ENCODE data around the gene SERPINA4. TPM values are rescaled to one million over a fixed set of nuclear protein-coding genes. Genes with fewer than 3 reads are reported as not detected.
A peak's percentile ranks its signal among the peaks of the same experiment; 100 is the strongest.

The SERPINA4 gene
- total and polyA plus RNA-seq, 2 donors (not counting 3 experiments of a cell fraction or from before 2014, with no cell fraction given), result not detected

DNA sequence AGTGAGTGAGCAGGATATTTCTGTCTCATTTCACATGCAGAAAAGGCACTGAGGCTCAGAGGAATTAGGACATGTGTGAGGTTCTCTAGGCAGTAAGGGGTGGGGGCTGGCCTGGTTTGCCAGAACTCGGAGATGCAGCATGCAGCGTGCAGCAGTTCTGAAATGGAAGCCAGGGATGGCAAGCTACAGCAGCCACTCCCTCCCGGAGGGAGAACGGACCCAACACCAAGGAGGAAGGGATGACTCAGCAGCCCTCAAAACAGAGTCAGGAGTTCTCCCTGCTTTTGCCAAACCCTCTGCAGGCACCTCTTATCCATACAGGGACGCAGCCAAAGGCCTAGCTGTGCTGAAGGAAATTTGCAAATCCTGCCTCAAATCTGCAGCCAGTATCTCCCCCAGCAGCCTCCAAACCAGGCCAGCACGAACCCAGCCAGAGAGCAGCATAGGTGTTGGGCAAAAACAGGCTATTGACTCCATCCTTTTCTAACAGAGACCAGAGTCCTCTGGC lies 40.7 kb downstream of the SERPINA4 start:
- H3K9me3 ChIP-seq (replicated peaks; ENCODE audit: control insufficient read depth, insufficient read depth, low read length), result no peaks in the 10 kb centered on the region
- BruUV-seq (replicated peaks), result no TSS peak
- H4K20me1 ChIP-seq (replicated peaks; ENCODE audit: control insufficient read depth, extremely low read depth, insufficient read depth, low read length), result no peaks in the 10 kb centered on the region
- peaks cover 36% of the 10 kb centered on the region for H3K4me1 ChIP-seq (ENCODE audit: control insufficient read depth, extremely low read depth, insufficient read depth, low read length)
- no peak overlapping the region for H3K9ac ChIP-seq (replicated peaks; ENCODE audit: extremely low read depth, insufficient read depth, low read length)
- dilution Hi-C loops (cut with MboI; ENCODE audit: extremely low pct_ligation_motif_present, low sequenced_read_pairs) (no loop called here), intact Hi-C loops (cut with micrococcal nuclease) (loop anchor here (2.0 to 5.0 kb wide), 2 partner anchors 59 to 930 kb away; no protein-coding TSS in a partner anchor)
- no peak overlapping the region for H3K4me3 ChIP-seq (replicated peaks in 1 of 3; ENCODE audit: insufficient read depth in 1 of 3, low read depth in 1 of 3, low read length in 3 of 3)
- no peaks in the 10 kb centered on the region for H3K9me1 ChIP-seq (replicated peaks; ENCODE audit: control insufficient read depth, extremely low read depth, insufficient read depth, low read length)
- no peaks in the 10 kb centered on the region for H3K79me2 ChIP-seq (ENCODE audit: control insufficient read depth, insufficient read depth, low read length)
- CTCF ChIA-PET, result interaction anchor here (0.6 to 1.2 kb wide), 3 partner anchors 9 to 168 kb away, joined by 3 read pairs; no protein-coding TSS in a partner anchor
- peak overlapping the region; percentile 19 for H3K27ac ChIP-seq (ENCODE audit: insufficient read depth, low read depth, low read length)
- peak overlapping the region; percentile 52 for H2AFZ ChIP-seq (ENCODE audit: low read depth, low read length)
- POLR2A ChIA-PET, result no interaction called here
- TF ChIP-seq CTCF (IDR thresholded peaks at IDR 0.05; ENCODE audit: extremely low read depth in 1 of 2, insufficient read depth in 1 of 2, low read depth in 1 of 2, low read length in 2 of 2) (no peak), FOS (IDR thresholded peaks at IDR 0.05; ENCODE audit: borderline replicate concordance, insufficient read depth, low read length) (peak; percentile 43)
- H3K27me3 ChIP-seq (ENCODE audit: control insufficient read depth in 2 of 2, insufficient read depth in 2 of 2, low read length in 2 of 2), result no peaks in the 10 kb centered on the region
- no peak overlapping the region for H3K4me2 ChIP-seq (ENCODE audit: insufficient read depth, low read length)
- FAIRE-seq, result peak; percentile 89
- H3K36me3 ChIP-seq (ENCODE audit: control insufficient read depth in 2 of 2, extremely low read depth in 1 of 2, insufficient read depth in 2 of 2, low read length in 2 of 2), result no peaks in the 10 kb centered on the region
- DNase-seq (ENCODE audit: low read depth, low spot score), result peak; percentile 51

DNA sequence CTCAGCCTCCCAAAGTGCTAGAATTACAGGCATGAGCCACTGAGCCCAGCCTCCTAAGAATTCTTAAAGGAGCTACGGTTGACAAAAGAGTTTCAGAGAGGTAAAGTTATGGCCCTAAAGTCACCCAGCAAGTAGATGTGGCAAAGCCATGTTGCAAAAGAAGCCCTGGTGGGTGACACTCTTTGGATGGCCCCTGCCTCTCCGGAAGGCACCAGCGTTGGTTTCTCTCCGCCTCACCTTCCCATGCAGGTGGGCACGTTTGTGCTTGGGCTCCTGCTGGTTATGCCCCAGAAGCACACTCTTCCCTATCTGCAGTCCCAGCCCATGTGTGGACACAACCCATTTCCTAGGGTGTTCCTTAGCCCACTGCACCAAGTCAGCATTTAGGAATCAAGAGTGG lies 41.5 kb downstream of the SERPINA4 start:
- FAIRE-seq (no peak), DNase-seq (ENCODE audit: low read depth, low spot score) (no peak)
- no peak for TF ChIP-seq FOS (IDR thresholded peaks at IDR 0.05; ENCODE audit: borderline replicate concordance, insufficient read depth, low read length)
- dilution Hi-C loops (cut with MboI; ENCODE audit: extremely low pct_ligation_motif_present, low sequenced_read_pairs) (no loop called here), intact Hi-C loops (cut with micrococcal nuclease) (loop anchor here (5.0 kb wide), 1 partner anchor 930 kb away; no protein-coding TSS in a partner anchor)
- Histone ChIP-seq H3K36me3 (ENCODE audit: control insufficient read depth in 2 of 2, extremely low read depth in 1 of 2, insufficient read depth in 2 of 2, low read length in 2 of 2) (no peaks in the 10 kb centered on the region), H3K4me2 (ENCODE audit: insufficient read depth, low read length) (no peak overlapping the region), H3K27ac (ENCODE audit: insufficient read depth, low read depth, low read length) (no peak overlapping the region), H3K4me1 (ENCODE audit: control insufficient read depth, extremely low read depth, insufficient read depth, low read length) (peaks cover 36% of the 10 kb centered on the region), H3K9ac (replicated peaks; ENCODE audit: extremely low read depth, insufficient read depth, low read length) (no peak overlapping the region), H3K79me2 (ENCODE audit: control insufficient read depth, insufficient read depth, low read length) (no peaks in the 10 kb centered on the region), H3K4me3 (replicated peaks in 1 of 3; ENCODE audit: insufficient read depth in 1 of 3, low read depth in 1 of 3, low read length in 3 of 3) (no peak overlapping the region), H3K27me3 (ENCODE audit: control insufficient read depth in 2 of 2, insufficient read depth in 2 of 2, low read length in 2 of 2) (no peaks in the 10 kb centered on the region), H3K9me1 (replicated peaks; ENCODE audit: control insufficient read depth, extremely low read depth, insufficient read depth, low read length) (no peaks in the 10 kb centered on the region), H2AFZ (ENCODE audit: low read depth, low read length) (no peak overlapping the region), H3K9me3 (replicated peaks; ENCODE audit: control insufficient read depth, insufficient read depth, low read length) (no peaks in the 10 kb centered on the region), H4K20me1 (replicated peaks; ENCODE audit: control insufficient read depth, extremely low read depth, insufficient read depth, low read length) (no peaks in the 10 kb centered on the region)
- ChIA-PET CTCF (interaction anchor here (1.2 kb wide), 1 partner anchor 169 kb away, joined by 3 read pairs; no protein-coding TSS in a partner anchor), POLR2A (no interaction called here)
- no TSS peak for BruUV-seq (replicated peaks)

All from endothelial cell of umbilical vein (primary cell).